K562 treated with DMSO at 1 percent for 12 hours (cell line): ENCODE results near the gene CDH5. TPM values are rescaled to one million over a fixed set of nuclear protein-coding genes. Genes with fewer than 3 reads are reported as not detected.

Source experiments
- total RNA-seq: library from RNA; unstranded; fragments of 300-600 nt; gene quantifications from 2 replicates; pipeline ENCODE4 v1.2.3, GENCODE V29; 2022; ENCODE audit not compliant: insufficient read depth

CDH5 gene, protein sequence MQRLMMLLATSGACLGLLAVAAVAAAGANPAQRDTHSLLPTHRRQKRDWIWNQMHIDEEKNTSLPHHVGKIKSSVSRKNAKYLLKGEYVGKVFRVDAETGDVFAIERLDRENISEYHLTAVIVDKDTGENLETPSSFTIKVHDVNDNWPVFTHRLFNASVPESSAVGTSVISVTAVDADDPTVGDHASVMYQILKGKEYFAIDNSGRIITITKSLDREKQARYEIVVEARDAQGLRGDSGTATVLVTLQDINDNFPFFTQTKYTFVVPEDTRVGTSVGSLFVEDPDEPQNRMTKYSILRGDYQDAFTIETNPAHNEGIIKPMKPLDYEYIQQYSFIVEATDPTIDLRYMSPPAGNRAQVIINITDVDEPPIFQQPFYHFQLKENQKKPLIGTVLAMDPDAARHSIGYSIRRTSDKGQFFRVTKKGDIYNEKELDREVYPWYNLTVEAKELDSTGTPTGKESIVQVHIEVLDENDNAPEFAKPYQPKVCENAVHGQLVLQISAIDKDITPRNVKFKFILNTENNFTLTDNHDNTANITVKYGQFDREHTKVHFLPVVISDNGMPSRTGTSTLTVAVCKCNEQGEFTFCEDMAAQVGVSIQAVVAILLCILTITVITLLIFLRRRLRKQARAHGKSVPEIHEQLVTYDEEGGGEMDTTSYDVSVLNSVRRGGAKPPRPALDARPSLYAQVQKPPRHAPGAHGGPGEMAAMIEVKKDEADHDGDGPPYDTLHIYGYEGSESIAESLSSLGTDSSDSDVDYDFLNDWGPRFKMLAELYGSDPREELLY
- not detected in 2 replicates for total RNA-seq

GRCh38 chr16:66366433-66367299 lies at the start of gene CDH5:
TSS of gene CDH5 (plus strand) at chr16:66366691. CDS start at chr16:66379338, 12,647 bp downstream.

DNA sequence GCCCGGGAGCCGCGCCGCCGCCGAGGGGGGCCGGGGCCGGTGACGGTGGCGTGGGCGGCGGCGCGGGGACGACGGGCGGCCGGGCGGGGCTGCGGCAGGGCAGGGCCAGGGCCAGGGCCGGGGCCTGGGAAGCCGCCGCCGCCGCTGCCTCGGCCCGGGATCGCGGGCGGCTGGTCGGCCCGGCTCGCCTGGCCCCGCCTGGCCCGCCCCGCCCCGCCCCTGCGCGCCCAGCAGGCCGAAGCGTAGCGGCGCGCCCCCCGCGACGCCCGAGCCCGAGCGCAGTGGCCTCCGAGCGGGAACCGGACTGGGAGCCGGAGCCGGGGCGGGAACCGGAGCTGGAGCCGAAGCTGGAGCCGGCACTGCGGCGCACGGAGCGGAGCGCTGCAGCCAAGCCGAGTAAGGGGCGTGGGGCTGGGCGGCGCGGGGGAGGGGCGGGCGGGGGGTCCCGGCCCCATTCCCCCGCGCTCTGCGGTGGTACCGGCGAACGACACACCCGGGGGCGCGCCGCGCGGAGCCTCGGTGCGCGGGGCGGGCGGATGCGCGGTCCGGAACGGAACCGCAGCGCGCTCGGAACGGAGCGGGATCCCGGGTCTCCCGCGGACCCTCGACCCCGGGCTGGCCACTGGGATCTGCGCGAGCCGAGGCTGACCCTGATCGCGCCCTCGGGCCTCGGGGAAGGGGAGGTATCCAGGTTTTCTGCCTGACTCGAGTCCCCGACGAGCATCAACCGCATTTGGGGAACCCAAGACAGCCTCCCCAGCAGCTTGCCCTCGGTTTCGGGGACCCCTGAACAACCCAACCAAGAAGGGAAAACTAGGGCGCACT lies 60.8 kb downstream of the CDH5 start, which contains the start of gene BEAN1:
TSS of gene BEAN1 (plus strand) at position 260 of the 825 bp plus-strand sequence. CDS start 10,382 bp downstream, outside the sequence.

Other genes starting within 250 kb of the CDH5 start
- not detected in 2 replicates for gene BEAN1, start 60.6 kb downstream of the CDH5 start, total RNA-seq
- 5.8 and 12.0 TPM in 2 replicates for gene TK2, start 183.4 kb downstream of the CDH5 start, total RNA-seq
- 162 and 214 TPM in 2 replicates for gene CKLF, start 185.9 kb downstream of the CDH5 start, total RNA-seq
- 1.9 and 2.2 TPM in 2 replicates for gene CMTM1, start 199.7 kb downstream of the CDH5 start, total RNA-seq
- not detected in 2 replicates for gene CMTM2, start 212.8 kb downstream of the CDH5 start, total RNA-seq
- 42.3 and 71.0 TPM in 2 replicates for gene CMTM3, start 238.0 kb downstream of the CDH5 start, total RNA-seq